HG03097 (cell line): Measurements from ENCODE around the gene SLC12A4.

Experiments used
- ATAC-seq: cut with Tn5 transposase; IDR thresholded peaks from one replicate; pipeline ENCODE4 v1.9.1; 2021; ENCODE audit not compliant: unreplicated experiment, low FRiP score

Gene SLC12A4

GRCh38 chr16:67907397-67908180 lies 60.8 kb downstream of the SLC12A4 start:
- ATAC-seq: no peak

- no peak for ATAC-seq
Measured at GRCh38 chr16:67902831-67903230, 65.6 kb downstream of the SLC12A4 start.

GRCh38 chr16:67901734-67902133 lies 66.7 kb downstream of the SLC12A4 start:
- no peak for ATAC-seq

GRCh38 chr16:67897231-67897630 lies 71.2 kb downstream of the SLC12A4 start:
- no peak for ATAC-seq

GRCh38 chr16:67893743-67894399 lies 74.6 kb downstream of the SLC12A4 start:
- no peak for ATAC-seq
